ENCODE data around the gene RABGAP1L.
A peak's percentile ranks its signal among the peaks of the same experiment; 100 is the strongest.

RABGAP1L gene

GRCh38 chr1:174932587-174932986, 773.3 kb downstream of the RABGAP1L start:
- Histone ChIP-seq H4K20me1 (ENCODE audit: insufficient read depth, low read length) (no peaks in the 10 kb centered on the region), H3K36me3 (replicated peaks; ENCODE audit: low read depth, low read length) (no peaks in the 10 kb centered on the region), H3K79me2 (ENCODE audit: low read length) (no peaks in the 10 kb centered on the region), H3K27me3 (ENCODE audit: low read depth, low read length) (no peaks in the 10 kb centered on the region), H3K9ac (ENCODE audit: low read length) (no peak overlapping the region), H2AFZ (ENCODE audit: low read depth, low read length) (no peak overlapping the region), H3K4me3 (ENCODE audit: low read length) (no peak overlapping the region), H3K4me2 (ENCODE audit: low read length) (no peak overlapping the region), H3K4me1 (ENCODE audit: low read length) (peaks cover 7% of the 10 kb centered on the region), H3K9me3 (ENCODE audit: insufficient read depth, low read length) (no peaks in the 10 kb centered on the region), H3K27ac (ENCODE audit: low read length) (no peak overlapping the region)
- TF ChIP-seq, protein P1, sequence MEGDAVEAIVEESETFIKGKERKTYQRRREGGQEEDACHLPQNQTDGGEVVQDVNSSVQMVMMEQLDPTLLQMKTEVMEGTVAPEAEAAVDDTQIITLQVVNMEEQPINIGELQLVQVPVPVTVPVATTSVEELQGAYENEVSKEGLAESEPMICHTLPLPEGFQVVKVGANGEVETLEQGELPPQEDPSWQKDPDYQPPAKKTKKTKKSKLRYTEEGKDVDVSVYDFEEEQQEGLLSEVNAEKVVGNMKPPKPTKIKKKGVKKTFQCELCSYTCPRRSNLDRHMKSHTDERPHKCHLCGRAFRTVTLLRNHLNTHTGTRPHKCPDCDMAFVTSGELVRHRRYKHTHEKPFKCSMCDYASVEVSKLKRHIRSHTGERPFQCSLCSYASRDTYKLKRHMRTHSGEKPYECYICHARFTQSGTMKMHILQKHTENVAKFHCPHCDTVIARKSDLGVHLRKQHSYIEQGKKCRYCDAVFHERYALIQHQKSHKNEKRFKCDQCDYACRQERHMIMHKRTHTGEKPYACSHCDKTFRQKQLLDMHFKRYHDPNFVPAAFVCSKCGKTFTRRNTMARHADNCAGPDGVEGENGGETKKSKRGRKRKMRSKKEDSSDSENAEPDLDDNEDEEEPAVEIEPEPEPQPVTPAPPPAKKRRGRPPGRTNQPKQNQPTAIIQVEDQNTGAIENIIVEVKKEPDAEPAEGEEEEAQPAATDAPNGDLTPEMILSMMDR (IDR thresholded peaks at IDR 0.05; ENCODE audit: low read depth, low read length): no peak
- TF ChIP-seq EZH2phosphoT487 (IDR thresholded peaks at IDR 0.05; ENCODE audit: low read depth): no peak

DNA sequence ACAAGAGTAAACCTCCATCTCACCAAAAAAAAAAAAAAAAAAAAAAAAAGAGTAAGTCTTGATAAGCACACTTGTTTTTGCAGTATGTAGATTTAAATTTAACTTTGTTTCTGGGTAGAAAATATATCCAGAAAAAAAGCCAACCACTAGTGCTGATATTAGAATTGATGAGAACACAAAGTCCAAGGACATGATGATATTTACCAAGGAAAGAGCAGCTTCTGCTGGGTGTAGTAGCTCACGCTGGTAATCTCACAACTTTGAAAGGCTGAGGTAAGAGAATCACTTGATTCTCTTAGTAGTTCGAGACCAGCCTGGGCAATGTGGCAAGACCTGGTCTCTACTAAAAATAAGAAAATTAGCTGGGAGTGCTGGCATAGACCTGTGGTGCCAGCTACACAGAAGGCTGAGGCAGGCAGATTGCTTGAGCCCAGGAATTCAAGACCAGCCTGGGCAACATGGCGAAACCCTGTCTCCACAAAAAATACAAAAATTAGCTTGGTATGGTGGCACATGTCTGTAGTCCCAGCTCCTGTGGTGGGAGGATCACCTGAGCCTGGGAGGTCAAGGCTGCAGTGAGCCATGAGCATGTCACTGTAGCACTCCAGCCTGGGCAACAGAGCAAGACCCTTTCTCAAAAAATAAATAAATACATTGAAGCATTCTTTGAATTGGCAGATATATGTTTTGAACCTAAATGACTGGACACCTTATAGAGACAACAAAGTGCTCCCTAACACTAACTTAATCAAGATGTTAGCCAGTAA, 776.8 kb downstream of the RABGAP1L start:
- Histone ChIP-seq H3K27ac (ENCODE audit: low read length) (no peak overlapping the region), H3K4me3 (ENCODE audit: low read length) (no peak overlapping the region), H3K27me3 (ENCODE audit: low read depth, low read length) (no peaks in the 10 kb centered on the region), H3K9ac (ENCODE audit: low read length) (no peak overlapping the region), H3K79me2 (ENCODE audit: low read length) (no peaks in the 10 kb centered on the region), H3K36me3 (replicated peaks; ENCODE audit: low read depth, low read length) (no peaks in the 10 kb centered on the region), H3K4me1 (ENCODE audit: low read length) (peaks cover 10% of the 10 kb centered on the region), H3K9me3 (ENCODE audit: insufficient read depth, low read length) (no peaks in the 10 kb centered on the region), H2AFZ (ENCODE audit: low read depth, low read length) (no peak overlapping the region), H4K20me1 (ENCODE audit: insufficient read depth, low read length) (no peaks in the 10 kb centered on the region), H3K4me2 (ENCODE audit: low read length) (no peak overlapping the region)
- TF ChIP-seq EZH2phosphoT487 (IDR thresholded peaks at IDR 0.05; ENCODE audit: low read depth): no peak
- TF ChIP-seq, protein P1 (IDR thresholded peaks at IDR 0.05; ENCODE audit: low read depth, low read length): no peak

- Histone ChIP-seq H3K4me1 (ENCODE audit: low read length) (peaks cover 10% of the 10 kb centered on the region), H3K27me3 (ENCODE audit: low read depth, low read length) (no peaks in the 10 kb centered on the region), H3K4me2 (ENCODE audit: low read length) (peak overlapping the region; percentile 56), H3K79me2 (ENCODE audit: low read length) (no peaks in the 10 kb centered on the region), H3K9ac (ENCODE audit: low read length) (no peak overlapping the region), H4K20me1 (ENCODE audit: insufficient read depth, low read length) (peaks cover 3% of the 10 kb centered on the region; the same call in 1 of the 2 replicates), H2AFZ (ENCODE audit: low read depth, low read length) (no peak overlapping the region), H3K4me3 (ENCODE audit: low read length) (0 out of 2 replicates have a peak overlapping the region, but pooled peaks have one; percentile 15), H3K36me3 (replicated peaks; ENCODE audit: low read depth, low read length) (no peaks in the 10 kb centered on the region), H3K9me3 (ENCODE audit: insufficient read depth, low read length) (no peaks in the 10 kb centered on the region), H3K27ac (ENCODE audit: low read length) (no peak overlapping the region)
- TF ChIP-seq, protein P1 (IDR thresholded peaks at IDR 0.05; ENCODE audit: low read depth, low read length): no peak
- no peak for TF ChIP-seq EZH2phosphoT487 (IDR thresholded peaks at IDR 0.05; ENCODE audit: low read depth)
These were observed 779.1 kb downstream of the RABGAP1L start for GRCh38 chr1:174938281-174939007.
